Stimulated activated CD8-positive, alpha-beta memory T cell treated with anti-CD3 and anti-CD28 coated beads, Interleukin-7, amount 100 ng/mL, for 24 hours (primary cell): ENCODE measurements around the gene TMEM183A.
A peak's percentile ranks its signal among the peaks of the same experiment; 100 is the strongest.
"Not testable (repeated sequence)": the region's sequence is repeated elsewhere in the genome, so short reads cannot be mapped to it uniquely, and the experiment has no call there.

Source experiments
- DNase-seq: peaks from one replicate; pipeline ENCODE4 v3.0.0-alpha.2; 2020; ENCODE audit warnings: low read depth

TMEM183A gene, protein sequence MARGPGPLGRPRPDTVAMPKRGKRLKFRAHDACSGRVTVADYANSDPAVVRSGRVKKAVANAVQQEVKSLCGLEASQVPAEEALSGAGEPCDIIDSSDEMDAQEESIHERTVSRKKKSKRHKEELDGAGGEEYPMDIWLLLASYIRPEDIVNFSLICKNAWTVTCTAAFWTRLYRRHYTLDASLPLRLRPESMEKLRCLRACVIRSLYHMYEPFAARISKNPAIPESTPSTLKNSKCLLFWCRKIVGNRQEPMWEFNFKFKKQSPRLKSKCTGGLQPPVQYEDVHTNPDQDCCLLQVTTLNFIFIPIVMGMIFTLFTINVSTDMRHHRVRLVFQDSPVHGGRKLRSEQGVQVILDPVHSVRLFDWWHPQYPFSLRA

DNA sequence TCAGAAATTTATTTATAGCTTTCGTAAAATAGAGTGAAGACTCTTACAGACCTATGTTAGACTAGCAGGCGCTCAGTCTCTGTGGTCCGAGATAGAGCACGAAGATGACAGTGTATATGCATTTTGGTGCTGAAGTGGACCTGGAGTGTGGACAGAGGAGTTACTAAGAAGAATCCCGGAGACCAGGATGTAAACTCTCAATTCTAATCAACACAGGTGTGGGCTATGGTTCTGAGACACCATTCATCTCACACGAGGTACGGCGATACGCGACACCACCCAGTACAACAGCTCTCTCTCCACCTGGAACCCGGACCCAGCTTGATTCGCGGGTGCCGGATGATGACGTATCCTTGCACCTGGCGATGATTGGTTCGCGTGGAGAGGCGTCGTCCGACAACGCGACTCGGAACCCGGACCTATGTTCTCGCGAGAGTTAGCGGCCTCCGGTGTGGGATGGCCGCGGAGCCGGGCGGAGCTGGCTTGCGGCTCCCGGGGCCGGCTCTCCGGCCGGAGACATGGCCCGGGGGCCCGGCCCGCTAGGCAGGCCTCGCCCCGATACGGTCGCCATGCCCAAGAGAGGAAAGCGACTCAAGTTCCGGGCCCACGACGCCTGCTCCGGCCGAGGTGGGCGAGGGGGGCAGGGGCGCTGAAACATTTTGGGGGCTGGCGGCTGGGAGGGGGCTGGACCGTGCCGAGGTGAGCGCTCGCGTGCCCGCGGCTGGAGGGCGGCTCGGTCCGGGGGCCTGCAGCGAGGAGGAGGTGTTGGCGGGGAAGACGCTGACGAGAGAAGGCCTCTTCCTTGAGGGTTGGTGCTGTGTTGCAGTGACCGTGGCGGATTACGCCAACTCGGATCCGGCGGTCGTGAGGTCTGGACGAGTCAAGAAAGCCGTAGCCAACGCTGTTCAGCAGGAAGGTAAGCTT lies at the start of gene TMEM183A:
TMEM183A (plus strand) TSS at position 427 of the 924 bp plus-strand sequence; CDS start at position 519, 92 bp downstream.
- peak; percentile 88 for DNase-seq

DNA sequence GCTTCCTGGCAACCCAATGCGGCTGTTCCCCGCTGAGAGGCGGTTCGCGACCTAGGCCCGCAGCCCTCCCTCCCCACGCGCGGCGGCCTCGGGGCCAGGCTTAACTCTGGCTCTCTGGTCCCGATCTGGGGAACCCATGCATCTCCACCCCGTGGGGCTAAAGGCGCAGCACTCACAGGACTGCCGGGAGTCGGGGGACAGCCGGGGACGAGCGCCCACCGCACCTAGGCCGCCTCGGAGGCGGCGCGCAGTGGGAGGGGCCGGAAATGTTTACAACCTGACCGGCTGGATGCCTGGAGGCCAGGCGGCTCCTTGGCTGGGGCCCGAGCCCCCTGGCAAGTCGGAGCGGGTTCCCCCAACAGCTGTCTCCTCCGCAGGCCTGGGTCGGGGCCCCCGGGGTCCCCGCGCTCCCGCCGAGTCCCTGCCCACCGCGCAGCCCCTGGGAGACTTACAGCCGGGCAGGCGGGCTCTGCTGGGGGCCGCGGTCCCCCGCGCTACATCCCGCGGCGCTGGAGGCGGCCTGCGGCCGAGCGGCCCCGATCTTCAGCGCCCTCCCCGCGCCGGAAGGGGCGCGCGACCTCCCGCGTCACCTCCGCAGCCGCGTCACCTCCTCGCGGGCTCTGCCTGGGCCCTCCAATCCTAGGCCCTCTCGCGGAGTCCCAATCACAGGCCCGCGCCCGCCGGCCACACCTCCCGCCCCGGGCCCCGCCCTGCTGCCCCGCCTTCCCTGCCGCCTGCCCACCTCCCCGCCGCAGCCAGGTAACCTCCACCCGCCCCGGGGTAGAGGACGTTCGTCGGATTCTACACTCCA lies 49.2 kb upstream of the TMEM183A start, which contains the start of gene ADIPOR1:
ADIPOR1 (minus strand) TSS at position 580 of the 811 bp plus-strand sequence. CDS start 7,242 bp downstream, outside the sequence.
- DNase-seq, result peak; percentile 89

DNA sequence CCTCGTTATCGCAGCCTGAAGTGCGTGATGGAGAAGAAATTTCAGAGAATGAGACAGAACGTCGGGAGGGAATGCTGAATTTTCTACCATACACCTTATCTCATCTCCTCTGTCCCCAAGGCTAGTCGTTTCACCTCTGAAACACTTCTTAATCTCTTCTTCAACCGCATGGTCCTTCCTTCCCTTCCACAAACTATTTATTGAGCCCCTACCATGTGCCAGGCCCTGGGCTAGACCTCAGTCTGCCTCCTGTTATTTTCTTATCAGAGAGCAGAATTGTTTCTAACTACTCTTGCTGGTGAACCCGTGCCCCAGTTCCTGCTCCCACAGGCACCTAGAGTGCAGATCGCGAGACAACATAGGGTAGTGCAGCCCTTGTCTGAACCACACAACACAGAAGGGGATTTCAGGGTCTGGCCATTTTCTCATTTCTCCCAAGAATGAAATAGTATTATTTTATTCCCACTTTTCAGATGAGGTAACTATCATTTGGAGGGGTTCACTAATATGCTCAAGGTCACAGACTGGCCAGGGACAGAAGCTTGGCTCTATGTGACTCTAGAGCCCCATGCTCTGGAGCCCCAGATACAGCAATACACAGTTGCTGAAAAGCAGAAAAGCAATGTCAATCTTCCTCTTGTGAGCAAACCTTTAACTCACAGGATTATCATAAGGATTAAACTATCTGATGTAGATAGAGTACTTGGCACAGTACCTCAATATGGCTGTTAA lies 48.5 kb upstream of the TMEM183A start:
- no peak for DNase-seq

DNA sequence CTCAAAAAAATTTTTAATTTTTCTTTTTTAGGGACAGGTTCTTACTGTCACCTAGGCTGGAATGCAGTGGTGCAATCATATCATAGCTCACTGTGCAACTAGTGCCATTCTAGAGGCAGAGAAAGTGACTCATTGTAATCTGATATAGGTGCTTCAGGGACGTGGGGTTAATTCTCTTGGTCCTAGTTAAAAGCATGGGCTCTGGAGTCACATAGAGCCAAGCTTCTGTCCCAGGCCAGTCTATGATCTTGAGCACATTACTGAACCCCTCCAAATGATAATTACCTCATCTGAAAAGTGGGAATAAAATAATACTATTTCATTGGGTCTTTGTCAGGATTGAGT lies 47.9 kb upstream of the TMEM183A start:
- DNase-seq, result no peak

DNA sequence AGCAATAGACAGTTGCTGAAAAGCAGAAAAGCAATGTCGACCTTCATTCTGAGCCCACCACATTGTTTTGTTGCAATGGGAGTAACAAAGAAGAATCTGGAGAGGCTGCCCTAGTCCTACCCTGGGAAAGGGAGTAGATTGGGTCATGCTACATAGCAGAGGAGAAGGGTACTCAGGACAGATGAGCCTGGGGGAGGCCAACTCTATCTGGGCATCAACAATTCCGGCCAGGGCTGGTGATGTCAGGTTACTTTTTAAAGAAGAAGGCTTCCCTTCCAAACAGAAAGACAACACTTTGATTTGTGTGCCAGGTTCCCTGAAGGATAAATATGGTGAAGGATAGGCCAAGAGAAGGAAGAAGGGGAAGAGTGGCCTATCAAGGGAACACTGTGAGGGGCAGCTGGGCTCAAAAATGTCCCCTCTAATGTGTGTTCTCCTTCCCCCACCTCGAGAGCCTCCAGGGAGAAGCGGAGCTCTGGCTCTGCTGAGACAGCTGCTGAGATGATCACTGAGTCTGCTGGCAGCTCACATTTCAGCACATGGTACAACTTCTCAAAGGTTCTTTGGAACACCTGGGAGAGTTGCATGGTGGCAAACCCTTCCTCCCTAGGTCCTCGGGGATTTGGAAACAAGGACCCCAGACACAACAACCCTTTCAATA lies 45.8 kb upstream of the TMEM183A start:
- no peak for DNase-seq

DNA sequence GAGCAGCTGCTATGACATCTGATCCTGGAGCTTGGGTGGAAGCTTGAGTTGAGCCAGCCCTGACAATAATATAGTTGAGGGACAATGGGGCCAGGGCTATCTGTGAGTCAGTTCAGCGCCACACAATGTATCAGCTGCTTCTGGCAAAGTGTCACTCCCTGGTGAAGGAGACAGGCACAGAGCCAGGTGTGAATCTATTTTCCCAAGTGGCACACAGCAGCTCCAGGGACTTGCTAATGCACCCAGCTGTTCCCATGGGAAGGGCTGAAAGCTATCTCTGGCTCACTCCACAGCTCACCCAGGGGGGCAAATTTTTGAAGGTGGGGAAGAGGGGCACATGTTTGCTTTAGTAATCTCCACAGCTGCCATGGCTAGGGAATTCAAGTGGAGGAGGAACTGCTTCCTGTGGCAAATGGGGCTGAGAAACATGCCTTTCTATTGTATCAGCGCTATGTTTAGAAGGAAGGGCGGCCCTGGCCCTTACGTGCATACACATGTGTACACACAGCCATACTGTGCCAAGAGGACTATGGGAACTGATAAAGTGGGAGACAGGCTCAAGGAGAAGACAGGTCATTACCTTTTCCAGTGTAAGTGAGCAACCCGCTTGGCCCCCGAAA lies 42.3 kb upstream of the TMEM183A start:
- no peak for DNase-seq

DNA sequence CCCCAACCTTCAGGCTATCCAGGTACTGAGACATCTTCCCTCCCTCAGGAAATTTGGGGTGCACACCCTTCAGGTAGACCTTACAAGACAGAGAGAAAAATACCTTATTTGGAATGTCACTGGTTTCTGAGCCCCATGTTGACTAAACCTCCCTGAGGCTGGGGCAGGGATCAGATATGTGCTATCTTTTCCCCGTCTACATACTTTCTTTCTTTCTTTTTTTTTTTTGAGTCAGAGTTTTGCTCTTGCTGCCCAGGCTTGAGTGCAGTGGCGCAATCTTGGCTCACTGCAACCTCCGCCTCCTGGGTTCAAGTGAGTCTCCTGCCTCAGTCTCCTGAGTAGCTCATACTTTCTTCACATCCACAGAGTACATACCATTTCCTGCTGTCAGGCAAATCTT lies 41.8 kb upstream of the TMEM183A start:
- no peak for DNase-seq

DNA sequence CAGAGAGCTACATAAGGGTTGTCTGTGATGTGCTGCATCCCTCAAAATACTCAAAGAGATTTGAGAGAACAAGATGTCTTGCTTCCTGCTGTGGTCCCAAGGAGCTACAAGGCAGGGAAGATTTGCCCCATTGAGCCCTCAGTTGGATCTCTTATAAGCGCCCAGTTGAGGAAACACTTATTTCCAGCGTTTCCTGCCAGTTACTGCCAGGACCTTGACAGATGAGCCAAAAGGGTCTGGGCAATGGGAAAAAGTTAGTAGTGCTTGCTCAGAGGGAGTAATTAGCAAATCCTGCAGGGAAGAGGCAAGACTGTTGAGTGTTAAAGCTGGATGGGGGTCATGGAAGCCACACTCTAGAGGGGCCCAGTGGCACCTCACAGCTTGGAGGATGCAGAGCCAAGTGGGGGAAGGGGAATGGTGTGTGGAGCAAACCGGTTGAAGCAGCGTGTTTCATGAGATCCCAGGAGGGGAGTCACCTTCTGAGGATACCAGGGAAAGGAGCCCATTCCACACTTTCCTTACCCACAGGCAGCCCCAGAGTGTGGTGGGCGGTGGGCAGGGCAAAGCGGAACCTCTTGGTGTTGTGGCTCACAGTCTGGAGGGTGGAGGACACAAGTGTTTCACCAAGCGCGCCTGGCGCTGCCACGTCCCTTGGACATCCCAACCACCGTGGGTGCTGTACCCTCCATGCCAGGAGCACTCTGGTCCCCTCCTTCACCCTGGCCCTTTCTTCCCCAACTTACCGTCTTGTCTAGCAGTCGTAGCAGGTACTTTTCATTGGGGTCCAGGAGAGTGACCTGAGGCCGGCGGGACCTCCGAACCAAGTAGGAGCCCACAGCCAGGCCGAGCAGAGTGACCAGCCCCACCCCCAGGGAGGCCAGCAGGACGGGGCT lies 40.9 kb upstream of the TMEM183A start:
- DNase-seq, result no peak

DNA sequence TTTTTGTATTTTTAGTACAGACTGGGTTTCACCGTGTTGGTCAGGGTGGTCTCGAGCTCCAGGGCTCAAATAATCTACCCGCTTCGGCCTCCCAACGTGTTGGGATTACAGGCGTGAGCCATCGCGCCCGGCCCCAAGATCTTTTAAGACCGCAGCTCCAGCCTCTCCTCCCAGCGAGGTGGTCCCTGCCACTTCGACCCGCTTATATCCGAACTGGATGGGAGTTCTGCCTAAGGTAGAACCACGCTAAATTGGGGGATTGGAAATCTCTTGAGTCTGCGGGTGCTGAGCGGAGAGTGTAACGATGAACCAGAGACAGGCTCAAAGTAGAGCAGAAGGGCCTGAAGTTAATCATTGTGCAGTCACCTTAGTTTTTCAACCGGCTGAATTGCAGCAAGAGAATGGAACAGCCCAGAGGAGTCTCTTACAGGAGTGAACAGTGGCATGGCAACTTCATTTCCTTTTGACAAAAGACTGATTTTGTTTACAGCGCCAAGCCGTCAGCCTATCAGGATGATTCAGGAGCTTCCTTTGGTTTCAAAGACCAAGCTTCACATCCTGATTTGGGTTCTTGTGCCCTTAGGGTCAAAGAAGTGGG lies 39.4 kb upstream of the TMEM183A start:
- no peak for DNase-seq

DNA sequence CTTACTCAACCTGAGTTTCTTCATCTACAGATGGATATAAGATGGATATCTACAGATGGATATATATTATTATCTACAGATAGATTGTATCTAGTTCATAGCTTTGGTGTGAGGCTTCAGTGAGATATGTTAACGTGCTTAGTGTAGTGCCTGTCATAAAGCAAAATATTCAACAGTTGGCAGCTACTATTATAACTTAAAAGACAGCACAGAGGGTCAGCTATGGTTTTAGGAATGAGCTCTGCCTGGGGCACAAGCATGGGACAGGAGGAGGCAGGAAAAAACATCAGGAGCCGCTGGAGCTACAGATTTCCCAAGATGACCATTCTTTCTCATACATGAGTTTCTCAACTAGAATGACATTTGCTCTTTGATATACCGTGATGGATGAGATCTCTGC lies 38.8 kb upstream of the TMEM183A start:
- DNase-seq, result no peak

DNA sequence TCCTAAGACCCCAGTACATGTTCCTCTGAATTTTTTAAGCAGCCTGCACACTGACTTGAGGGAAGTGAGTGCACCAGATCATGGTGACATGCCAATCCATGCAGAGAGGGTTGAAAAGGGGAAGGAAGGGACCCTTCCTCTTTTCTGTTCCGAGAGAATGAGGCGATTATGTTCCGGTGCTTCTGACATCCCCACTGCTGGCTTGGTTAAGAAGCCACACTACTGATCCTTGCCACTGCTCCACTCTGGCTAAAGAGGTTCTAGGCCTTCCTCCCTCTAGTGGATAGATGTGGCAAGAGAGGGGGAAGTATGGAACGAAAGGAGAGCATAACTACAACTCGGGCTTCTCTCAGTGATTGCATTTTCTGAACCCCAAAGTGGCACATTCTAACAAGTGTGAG lies 38.3 kb upstream of the TMEM183A start:
- no peak for DNase-seq

DNA sequence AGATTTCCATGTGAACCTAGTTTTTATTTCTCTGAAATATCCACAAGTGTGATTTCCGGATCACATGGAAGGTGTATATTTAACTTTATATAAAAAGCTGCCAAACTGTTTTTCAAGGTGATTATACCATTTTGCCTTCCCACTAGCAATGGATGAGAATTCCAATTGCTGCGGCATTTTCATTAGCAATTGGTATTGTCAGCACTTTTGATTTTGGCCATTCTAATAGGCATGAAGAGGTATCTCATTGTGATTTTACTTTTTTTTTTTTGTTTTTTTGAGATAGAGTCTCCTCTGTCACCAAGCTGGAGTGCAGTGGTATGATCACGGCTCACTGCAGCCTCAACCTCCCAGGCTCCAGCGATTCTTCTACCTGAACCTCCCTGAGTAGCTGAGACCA lies 35.1 kb upstream of the TMEM183A start:
- no peak for DNase-seq

DNA sequence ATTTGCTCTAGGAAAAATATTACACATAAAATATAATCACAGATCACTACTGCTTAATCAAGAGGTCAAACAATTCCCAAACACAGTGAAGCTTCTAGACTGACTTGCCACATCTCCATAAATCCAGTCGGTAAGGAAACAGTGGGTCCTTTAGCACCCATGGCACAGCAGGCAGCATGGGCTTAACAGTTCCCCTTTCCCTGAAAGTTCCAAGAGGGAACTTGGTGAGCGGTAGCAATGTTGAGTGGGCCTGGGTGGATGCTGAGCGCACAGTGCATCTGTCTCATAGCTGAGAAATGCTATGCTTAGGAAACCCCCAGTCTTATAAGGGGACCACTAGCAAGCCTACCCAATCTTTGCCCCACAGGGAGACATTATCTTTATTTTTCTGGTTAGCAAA lies 32.3 kb upstream of the TMEM183A start:
- DNase-seq, result no peak

DNA sequence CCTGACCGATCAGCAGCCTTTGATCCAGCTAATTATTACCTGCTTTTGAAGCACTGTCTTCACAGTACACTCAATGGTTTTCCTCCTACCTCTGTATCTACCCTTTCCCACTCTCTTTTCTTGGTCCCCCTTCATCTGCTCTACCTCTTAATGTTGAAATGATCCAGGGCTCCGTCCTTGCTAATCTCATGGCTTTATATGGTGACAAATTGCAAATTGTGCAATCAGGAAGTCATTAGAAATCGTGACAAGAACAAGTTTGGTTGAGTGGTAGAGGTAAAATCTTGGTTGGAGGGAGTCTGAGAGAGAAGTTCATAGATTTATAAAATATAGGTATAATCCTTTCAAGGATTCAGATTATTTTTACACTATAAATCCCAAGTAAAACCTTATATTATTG lies 30.5 kb upstream of the TMEM183A start:
- DNase-seq, result no peak

DNA sequence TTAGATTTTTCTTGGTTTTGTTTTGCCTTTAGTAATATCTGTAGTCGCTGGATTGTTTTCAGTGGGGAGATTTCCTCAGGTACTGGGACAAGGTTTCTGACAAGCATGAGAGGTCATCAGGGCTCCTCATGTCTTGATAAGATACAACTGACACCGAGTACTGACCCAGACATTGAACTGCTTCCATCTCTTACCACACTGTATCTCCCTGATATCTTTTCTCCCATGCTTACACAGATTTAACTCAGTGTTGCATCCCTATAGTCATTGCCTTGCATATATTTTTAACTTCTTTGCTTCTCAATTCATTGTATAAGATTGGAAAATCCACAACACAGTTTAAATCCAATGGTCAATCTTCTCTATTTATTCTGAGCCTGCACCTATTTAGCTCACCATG lies 27.7 kb upstream of the TMEM183A start:
- no peak for DNase-seq

DNA sequence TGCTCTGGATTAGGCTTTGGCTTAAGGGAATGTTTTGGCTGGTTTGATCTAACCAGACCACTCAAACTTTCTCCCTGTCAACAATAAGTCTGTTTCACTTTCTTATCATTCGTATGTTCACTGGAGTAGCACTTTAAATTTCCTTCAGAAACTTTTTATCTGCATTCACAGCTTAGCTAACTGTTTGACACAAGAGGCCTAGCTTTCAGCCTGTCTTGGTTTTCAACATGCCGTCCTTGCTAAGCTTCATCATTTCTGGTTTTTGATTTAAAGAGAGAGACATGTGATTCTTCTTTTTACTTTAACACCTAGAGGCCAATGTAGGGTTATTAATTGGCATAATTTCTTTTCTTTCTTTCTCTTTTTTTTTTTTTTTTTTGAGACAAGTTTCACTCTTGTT lies 25.2 kb upstream of the TMEM183A start:
- DNase-seq, result no peak

DNA sequence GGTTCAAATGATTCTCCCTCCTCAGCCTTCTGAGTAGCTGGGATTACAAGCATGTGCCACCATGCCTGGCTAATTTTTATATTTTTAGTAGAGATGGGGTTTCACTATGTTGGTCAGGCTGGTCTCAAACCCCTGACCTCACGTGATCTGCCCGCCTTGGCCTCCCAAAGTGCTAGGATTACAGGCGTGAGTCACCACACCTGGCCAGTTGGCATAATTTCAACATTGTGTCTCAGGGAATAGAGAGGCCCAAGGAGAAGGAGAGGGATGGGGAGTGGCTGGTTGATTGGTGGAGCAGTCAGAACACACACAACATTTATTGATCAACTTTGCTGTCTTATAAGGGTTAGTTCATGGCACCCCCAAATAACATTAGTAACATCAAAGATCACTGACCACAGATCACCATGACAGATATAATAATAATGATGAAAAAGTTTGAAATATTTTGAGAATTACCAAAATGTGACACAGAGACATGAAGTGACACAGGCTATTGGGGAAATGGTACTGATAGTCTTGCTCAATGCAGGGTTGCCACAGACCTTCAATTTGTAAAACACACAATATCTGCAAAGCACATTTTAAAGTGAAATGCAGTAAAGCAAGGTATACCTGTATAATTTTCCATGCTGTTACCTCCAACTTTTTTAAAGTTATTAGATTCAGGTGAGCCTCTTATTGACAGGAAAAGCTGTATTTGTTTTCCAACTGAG lies 24.3 kb upstream of the TMEM183A start:
- no peak for DNase-seq

DNA sequence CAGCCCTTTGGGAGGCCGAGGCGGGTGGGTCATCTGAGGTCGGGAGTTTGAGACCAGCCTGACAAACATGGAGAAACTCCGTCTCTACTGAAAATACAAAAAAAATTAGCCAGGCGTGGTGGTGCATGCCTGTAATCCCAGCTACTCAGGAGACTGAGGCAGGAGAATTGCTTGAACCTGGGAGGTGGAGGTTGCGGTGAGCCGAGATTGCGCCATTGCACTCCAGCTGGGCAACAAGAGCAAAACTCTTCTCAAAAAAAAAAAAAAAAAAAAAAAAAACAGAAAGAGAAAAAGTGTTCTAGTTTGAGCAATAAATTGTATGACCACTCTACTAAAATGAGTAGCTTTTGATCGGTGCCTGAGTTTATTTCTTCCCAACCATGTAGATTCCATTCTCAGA lies 21.1 kb upstream of the TMEM183A start:
- not testable (repeated sequence) for DNase-seq
